GM12872 (cell line): ENCODE measurements around the gene SEMA3A.

Experiments used
- CTCF ChIP-seq: IDR thresholded peaks from 3 replicates; pipeline ENCODE4 v1.5.1; 2011; ENCODE audit warnings: low read depth, mild to moderate bottlenecking, low read length, moderate library complexity; ENCODE audit not compliant: insufficient read depth

Gene SEMA3A

GRCh38 chr7:84136336-84136735 is 58.3 kb downstream of the SEMA3A start:
- TF ChIP-seq CTCF: no peak

DNA sequence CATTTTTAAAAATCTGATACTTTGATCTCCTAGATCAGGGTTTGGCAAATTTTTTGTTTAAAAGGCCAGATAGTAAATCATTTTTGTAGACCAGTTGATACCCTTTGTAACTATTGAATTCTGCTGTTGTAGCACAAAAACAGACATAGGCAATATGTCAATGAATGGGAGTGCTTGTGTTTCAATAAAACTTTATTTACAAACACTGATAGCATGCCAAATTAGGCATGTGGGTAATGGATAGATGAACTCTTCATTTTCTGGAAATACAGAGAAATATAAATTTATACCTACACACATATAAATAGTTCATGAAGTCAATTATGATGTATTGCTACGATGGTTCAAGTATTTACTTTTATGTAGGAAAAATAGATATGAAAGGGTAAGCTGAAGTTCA is 60.4 kb downstream of the SEMA3A start:
- no peak for TF ChIP-seq CTCF

- TF ChIP-seq CTCF: no peak
These were observed 68.9 kb downstream of the SEMA3A start for GRCh38 chr7:84125654-84126053.

GRCh38 chr7:84123965-84124547 is 70.5 kb downstream of the SEMA3A start:
- no peak for TF ChIP-seq CTCF

DNA sequence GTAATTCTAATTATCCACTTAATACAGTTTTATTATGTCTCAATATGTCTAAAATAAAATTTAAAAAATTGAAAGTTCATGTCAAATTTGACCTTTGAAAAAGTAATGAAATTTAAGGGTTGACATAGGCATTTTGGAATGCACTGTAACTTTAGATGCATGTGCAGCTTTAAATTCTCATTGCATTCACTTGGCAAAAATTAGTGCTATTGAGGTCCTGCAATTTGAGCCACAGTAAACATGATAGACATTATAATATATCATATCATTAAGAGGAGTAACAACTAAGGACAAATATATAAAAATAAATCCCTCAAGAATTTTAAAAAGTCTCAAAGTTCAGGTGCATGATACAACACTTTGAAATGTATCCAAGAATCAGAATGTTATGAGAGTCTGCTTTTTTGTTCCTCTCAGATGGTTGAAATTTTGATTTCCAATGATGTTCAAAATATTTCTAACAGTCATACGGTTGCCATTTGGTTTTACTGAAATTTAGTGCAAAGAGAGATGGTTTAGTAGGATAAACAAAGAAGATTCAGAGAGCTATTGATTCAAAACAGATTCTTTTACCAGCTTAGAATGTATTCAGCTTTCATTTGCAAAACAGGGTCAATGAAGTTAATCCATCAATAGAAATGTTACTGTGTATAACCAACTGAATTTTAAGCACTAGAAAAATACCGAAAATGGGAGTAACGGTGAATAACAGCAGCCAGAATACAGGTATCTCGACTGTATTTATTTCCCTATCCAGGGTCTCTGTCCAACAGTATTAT is 71.8 kb downstream of the SEMA3A start:
- no peak for TF ChIP-seq CTCF

DNA sequence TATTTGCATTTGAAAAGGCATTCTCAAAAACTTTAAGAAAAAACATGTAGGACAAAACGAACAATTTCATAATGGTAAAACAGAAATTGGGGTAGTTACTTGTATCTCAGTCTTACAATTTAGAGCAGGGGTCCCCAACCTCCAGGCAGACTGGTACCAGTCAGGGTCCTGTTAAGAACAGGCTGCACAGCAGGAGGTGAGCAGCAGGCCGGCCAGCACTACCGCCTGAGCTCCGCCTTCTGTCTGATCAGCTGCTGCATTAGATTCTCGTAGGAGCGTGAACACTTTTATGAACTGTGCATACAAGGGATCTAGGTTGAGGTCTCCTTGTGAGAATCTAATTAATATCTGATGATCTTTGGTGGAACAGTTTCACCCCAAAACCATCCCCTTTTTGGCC is 77.3 kb downstream of the SEMA3A start:
- TF ChIP-seq CTCF: no peak

GRCh38 chr7:84113906-84114850 is 80.4 kb downstream of the SEMA3A start:
- no peak for TF ChIP-seq CTCF
